CD4-positive, alpha-beta T cell treated with Interleukin-15 for 4 hours (primary cell): ENCODE measurements around the gene PIK3R2.

Source experiments
- DNase-seq: peaks from one replicate; pipeline ENCODE4 v3.0.0-alpha.2; 2020; ENCODE audit warnings: low spot score

Gene PIK3R2

GRCh38 chr19:18123819-18124218 lies 29.1 kb upstream of the PIK3R2 start:
- DNase-seq, result no peak

- no peak for DNase-seq
Measured at GRCh38 chr19:18126097-18126496, 26.9 kb upstream of the PIK3R2 start.

- peak; percentile 4 for DNase-seq
Measured at GRCh38 chr19:18128044-18128443, 24.9 kb upstream of the PIK3R2 start.

- no peak for DNase-seq
Measured at GRCh38 chr19:18128805-18129204, 24.2 kb upstream of the PIK3R2 start.

GRCh38 chr19:18130523-18131242 lies 22.3 kb upstream of the PIK3R2 start:
- no peak for DNase-seq

GRCh38 chr19:18131841-18132596 lies 20.9 kb upstream of the PIK3R2 start:
- no peak for DNase-seq

- DNase-seq, result no peak
Measured at GRCh38 chr19:18135712-18136584, 17.0 kb upstream of the PIK3R2 start.

GRCh38 chr19:18137242-18137641 lies 15.7 kb upstream of the PIK3R2 start:
- DNase-seq, result no peak

GRCh38 chr19:18137657-18138339 lies 15.2 kb upstream of the PIK3R2 start:
- no peak for DNase-seq

- DNase-seq, result no peak
Measured at GRCh38 chr19:18140473-18140872, 12.5 kb upstream of the PIK3R2 start.

GRCh38 chr19:18141031-18141430 lies 11.9 kb upstream of the PIK3R2 start:
- no peak for DNase-seq

GRCh38 chr19:18143902-18144301 lies 9.1 kb upstream of the PIK3R2 start:
- DNase-seq, result no peak

- no peak for DNase-seq
Measured at GRCh38 chr19:18144361-18144760, 8.6 kb upstream of the PIK3R2 start.

GRCh38 chr19:18144906-18145305 lies 8.1 kb upstream of the PIK3R2 start:
- DNase-seq, result no peak

GRCh38 chr19:18145391-18145999 lies 7.5 kb upstream of the PIK3R2 start:
- no peak for DNase-seq

GRCh38 chr19:18147396-18147795 lies 5.6 kb upstream of the PIK3R2 start:
- no peak for DNase-seq

GRCh38 chr19:18149596-18149975 lies 3.4 kb upstream of the PIK3R2 start:
- no peak for DNase-seq

- no peak for DNase-seq
Measured at GRCh38 chr19:18150776-18151624, 2.0 kb upstream of the PIK3R2 start.

GRCh38 chr19:18152442-18152816 lies 534 bp upstream of the PIK3R2 start:
- peak; percentile 99 for DNase-seq

GRCh38 chr19:18153556-18154134 lies 682 bp downstream of the PIK3R2 start:
- no peak for DNase-seq
